Urinary bladder (tissue), 4 donors: ENCODE results near the gene KLHL6. TPM values are rescaled to one million over a fixed set of nuclear protein-coding genes. Genes with fewer than 3 reads are reported as not detected.
"Not testable (repeated sequence)": the region's sequence is repeated elsewhere in the genome, so short reads cannot be mapped to it uniquely, and the experiment has no call there.

ENCODE experiments used
- DNase-seq: peaks from one replicate; pipeline ENCODE4 v3.0.0-alpha.2; 2015; ENCODE audit errors: extremely low spot score
- H3K27ac ChIP-seq: one replicate; pipeline ENCODE4 v1.5.1; 2013; ENCODE audit warnings: low read depth, mild to moderate bottlenecking, moderate library complexity
- H3K36me3 ChIP-seq: one replicate; pipeline ENCODE4 v1.6.1; 2013; ENCODE audit warnings: mild to moderate bottlenecking, moderate library complexity; ENCODE audit not compliant: insufficient read depth
- H3K4me1 ChIP-seq: one replicate; pipeline ENCODE4 v1.6.1; 2013; ENCODE audit warnings: mild to moderate bottlenecking, moderate library complexity; ENCODE audit not compliant: insufficient read depth
- H3K4me3 ChIP-seq: one replicate; pipeline ENCODE4 v1.5.1; 2013; ENCODE audit warnings: low read depth, low read length
- WGBS: extraction: QIAGEN DNeasy Blood & Tissue Kit; methylation state at CpG from one replicate; pipeline ENCODE4 v1.1.7; 2013; 5-methylcytosine and 5-hydroxymethylcytosine counted together
- polyA plus RNA-seq: library from polyadenylated mRNA; stranded (reverse); fragments of 200-250 nt; gene quantifications from one replicate; pipeline ENCODE4 v1.2.3, GENCODE V29; 2013
- total RNA-seq: library from RNA; depleted of rRNA; stranded (reverse); fragments of >200 nt; gene quantifications from one replicate; pipeline ENCODE4 v1.2.3, GENCODE V29; 2014
- donor health status: healthy with polysubstance abuse.
- donor health status: healthy.

The KLHL6 gene
- total and polyA plus RNA-seq, 2 donors = 0.76 to 1.7 TPM

DNA sequence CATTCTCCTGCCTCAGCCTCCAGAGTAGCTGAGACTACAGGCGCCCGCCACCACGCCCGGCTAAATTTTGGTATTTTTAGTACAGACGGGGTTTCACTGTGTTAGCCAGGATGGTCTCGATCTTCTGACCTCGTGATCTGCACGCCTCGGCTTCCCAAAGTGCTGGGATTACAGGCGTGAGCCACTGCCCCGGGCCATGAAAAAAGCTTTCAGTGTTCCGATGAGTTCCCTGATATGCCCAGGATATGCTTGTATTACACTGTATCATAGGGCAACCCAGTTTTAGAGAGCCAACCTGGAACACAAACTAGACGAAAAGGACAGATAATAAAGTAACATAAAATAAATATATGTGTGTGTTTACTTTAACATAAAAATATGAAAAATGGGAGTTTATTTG, 89.8 kb downstream of the KLHL6 start:
- not testable (repeated sequence) for H3K4me1 ChIP-seq, H3K27ac ChIP-seq, DNase-seq, H3K4me3 ChIP-seq, H3K36me3 ChIP-seq
- WGBS = 82% methylated on average over 13 of the region's 13 CpGs

GRCh38 chr3:183464480-183464879, 91.0 kb downstream of the KLHL6 start:
- no peak for DNase-seq
- Histone ChIP-seq H3K4me3 (no peak overlapping the region), H3K4me1 (no peaks in the 10 kb centered on the region), H3K27ac (no peak overlapping the region), H3K36me3 (no peaks in the 10 kb centered on the region)
- WGBS = 64% methylated on average over 2 of the region's 2 CpGs

DNA sequence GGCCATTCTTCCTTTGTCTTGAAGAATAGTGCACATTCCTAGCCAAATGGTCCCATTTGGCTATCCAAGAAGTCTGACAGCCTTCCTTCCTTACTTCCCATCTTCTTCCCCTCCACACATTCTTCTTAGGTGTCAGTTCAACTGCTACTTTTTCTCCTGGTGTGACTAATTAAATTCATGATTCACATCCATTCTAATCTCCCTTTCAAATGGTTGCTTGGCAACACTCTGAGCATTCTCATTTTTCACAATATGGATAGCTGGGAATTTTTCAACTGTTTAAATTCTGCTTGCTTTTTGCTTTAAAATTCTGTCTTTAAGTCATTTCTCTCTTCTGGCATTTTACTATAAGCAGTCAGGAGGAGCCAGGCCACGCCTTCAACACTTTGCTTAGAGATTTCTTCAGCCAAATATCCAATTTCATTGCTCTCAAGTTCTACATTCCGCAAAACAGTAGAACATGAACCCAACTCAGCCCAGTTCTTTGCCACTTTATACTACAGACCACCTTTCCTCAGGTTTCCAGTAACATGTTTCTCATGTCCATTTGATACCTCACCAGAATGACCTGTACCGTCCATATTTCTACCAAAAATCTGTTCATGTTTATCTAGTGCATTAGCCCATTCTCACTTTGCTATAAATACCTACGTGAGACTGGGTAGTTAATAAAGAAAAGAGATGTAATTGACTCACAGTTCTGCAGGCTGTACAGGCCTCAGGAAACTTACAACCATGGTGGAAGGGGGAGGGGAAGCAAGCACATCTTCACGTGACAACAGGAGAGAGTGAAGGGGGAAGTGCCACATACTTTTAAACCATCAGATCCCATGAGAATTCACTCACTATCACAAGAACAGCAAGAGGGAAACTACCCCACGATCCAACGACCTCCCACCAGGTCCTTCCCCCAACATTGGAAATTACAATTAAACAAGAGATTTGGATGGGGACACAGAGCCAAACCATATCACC, 95.1 kb downstream of the KLHL6 start:
- DNase-seq = no peak
- no peak overlapping the region for H3K4me3 ChIP-seq
- H3K4me1 ChIP-seq = no peaks in the 10 kb centered on the region
- H3K36me3 ChIP-seq = no peaks in the 10 kb centered on the region
- WGBS = 83% methylated on average over 7 of the region's 7 CpGs
- no peak overlapping the region for H3K27ac ChIP-seq

DNA sequence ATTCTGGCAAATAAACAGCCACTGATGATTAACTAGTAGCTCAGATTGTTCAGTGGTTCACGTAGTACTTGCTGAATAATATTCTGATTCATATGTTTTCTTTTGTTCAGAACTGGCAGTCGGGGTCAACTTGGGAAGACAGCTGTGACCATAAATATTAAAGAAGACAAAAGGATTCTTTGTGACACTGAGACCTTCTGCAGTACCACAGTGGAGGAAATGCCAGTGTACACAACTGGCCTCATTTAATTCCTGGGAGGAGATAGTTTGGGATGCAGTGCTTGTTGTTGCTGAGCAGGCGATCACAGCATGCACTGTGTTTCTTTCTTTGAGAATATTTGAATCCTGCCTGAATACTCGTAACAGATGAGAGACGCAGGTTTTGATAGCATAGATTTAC, 100.4 kb downstream of the KLHL6 start:
- WGBS = 86% methylated on average over 5 of the region's 5 CpGs
- Histone ChIP-seq H3K4me1 (no peaks in the 10 kb centered on the region), H3K4me3 (no peak overlapping the region), H3K27ac (no peak overlapping the region), H3K36me3 (no peaks in the 10 kb centered on the region)
- no peak for DNase-seq

DNA sequence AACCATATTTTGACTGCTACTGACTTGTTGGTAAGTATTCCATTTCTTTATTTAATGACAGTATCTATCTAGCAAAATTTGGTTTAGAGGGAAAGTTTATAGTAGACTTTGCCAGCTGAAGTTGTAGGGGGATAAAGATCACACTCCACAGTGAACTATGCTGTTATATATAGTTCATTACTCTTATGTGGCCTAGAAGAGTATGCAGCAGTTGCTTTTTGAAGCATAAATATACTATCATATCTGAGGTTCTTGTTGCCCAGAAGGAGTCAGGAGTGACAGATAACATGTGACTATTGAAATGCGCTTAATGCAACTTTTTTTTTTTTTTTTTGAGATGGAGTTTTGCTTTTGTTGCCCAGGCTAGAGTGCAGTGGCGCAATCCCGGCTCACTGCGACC, 101.4 kb downstream of the KLHL6 start:
- H3K36me3 ChIP-seq = no peaks in the 10 kb centered on the region
- no peak overlapping the region for H3K4me3 ChIP-seq
- DNase-seq = no peak
- H3K4me1 ChIP-seq = no peaks in the 10 kb centered on the region
- WGBS = 96% methylated on average over 4 of the region's 4 CpGs
- no peak overlapping the region for H3K27ac ChIP-seq

DNA sequence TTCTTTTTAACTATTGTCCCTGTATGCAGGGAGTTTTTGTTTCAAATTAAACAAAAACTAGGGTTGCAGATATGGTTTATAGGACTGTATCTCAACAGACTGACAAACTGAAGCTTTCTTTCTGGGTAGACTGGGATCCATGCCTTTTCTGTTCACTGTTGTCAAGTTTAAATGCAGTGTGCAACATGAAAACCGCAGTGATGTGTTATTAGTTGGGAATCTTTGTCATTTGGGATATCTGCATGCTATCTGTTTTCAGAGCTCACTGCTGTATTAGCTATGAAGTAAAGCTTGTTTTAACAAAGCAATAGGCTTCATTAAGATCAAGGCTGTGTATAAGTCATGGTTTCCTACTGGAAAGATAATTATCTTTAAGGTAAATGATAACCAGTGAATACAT, 105.7 kb downstream of the KLHL6 start:
- Histone ChIP-seq H3K4me3 (no peak overlapping the region), H3K36me3 (no peaks in the 10 kb centered on the region), H3K27ac (no peak overlapping the region), H3K4me1 (no peaks in the 10 kb centered on the region)
- no peak for DNase-seq
- WGBS = 72% methylated on average over 1 of the region's 1 CpG

GRCh38 chr3:183449391-183449790, 106.1 kb downstream of the KLHL6 start:
- Histone ChIP-seq H3K4me1 (no peaks in the 10 kb centered on the region), H3K36me3 (no peaks in the 10 kb centered on the region), H3K27ac (no peak overlapping the region), H3K4me3 (no peak overlapping the region)
- DNase-seq = no peak
- WGBS = 31% methylated on average over 4 of the region's 4 CpGs

GRCh38 chr3:183448369-183449128, 107.0 kb downstream of the KLHL6 start:
- DNase-seq = no peak
- 55% methylated on average over 3 of the region's 3 CpGs for WGBS
- peak overlapping the region; percentile 69 for H3K4me3 ChIP-seq
- H3K27ac ChIP-seq = no peak overlapping the region
- no peaks in the 10 kb centered on the region for H3K4me1 ChIP-seq
- no peaks in the 10 kb centered on the region for H3K36me3 ChIP-seq

- WGBS = under 1% methylated on average over 54 of the region's 54 CpGs
- H3K27ac ChIP-seq = peak overlapping the region; percentile 53
- peak; percentile 83 for DNase-seq
- H3K4me3 ChIP-seq = peak overlapping the region; percentile 69
- no peaks in the 10 kb centered on the region for H3K36me3 ChIP-seq
- H3K4me1 ChIP-seq = no peaks in the 10 kb centered on the region
Measured at GRCh38 chr3:183447206-183448001, 108.1 kb downstream of the KLHL6 start.

DNA sequence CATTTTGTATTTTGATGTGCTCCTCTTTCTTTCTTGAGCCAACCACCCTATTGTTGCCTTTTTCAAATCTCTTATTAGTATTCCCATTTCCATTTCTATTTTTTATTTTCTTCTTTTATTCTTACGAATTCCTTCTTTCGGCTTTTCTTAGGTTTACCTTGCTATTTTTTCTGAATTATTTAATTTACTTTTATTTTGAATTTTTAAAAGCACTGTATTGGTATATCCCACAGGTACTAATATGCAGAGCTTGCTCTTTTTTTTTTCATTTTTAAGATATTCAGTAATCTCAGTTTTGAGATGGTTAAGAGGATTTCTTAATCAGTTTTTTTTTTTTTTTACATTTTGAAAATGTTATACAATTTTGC, 108.7 kb downstream of the KLHL6 start:
- 98% methylated on average over 2 of the region's 2 CpGs for WGBS
- Histone ChIP-seq H3K4me1 (no peaks in the 10 kb centered on the region), H3K36me3 (no peaks in the 10 kb centered on the region), H3K4me3 (peak overlapping the region; percentile 69), H3K27ac (no peak overlapping the region)
- DNase-seq = no peak

GRCh38 chr3:183444748-183445147, 110.8 kb downstream of the KLHL6 start:
- no peak for DNase-seq
- H3K4me1 ChIP-seq = no peaks in the 10 kb centered on the region
- no peaks in the 10 kb centered on the region for H3K36me3 ChIP-seq
- 87% methylated on average over 1 of the region's 1 CpG for WGBS
- H3K27ac ChIP-seq = no peak overlapping the region
- H3K4me3 ChIP-seq = no peak overlapping the region

DNA sequence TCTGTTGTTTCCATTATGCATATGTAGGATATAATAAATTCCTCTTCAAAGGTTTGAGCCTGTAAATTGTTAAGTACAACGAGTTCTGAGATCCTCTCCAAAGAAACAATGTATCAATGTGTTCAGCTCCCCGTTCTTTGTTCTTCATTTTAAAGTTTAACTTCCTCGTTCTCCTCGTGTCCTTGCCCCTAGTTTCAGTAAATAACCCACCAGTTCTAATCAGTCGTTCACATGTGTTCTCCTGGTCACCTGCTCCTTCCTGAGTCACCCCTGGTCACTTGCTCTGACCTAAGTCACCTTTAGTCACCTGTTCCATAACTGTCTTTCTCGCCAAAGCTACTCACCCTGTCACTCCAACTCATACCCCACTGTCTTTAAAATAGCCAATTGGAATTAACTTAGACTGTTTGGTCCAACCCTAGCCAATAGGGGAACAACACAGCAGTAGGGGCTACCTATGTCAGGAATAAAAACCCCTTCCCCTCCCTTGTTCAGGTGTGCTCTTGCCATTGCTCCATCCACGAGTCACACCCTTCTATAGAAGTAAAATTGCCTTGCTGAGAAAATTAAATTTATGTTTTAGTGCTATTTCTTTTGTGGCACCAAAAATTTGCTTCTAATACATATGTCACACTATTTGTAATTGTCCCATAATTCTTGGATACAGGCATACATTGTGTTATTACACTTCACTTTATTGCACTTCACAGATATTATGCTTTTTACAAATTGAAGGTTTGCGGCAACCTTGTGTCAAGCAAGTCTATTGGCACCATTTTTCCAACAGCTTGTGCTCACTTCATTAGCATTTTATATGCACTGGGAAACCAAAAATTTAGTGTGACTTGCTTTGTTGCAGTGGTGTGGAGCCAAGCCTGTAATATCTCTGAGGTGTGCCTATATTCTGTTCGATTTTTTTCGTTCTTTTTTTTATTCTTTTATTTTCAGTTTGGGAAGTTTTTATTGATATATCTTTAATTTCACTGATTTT, 111.8 kb downstream of the KLHL6 start:
- H3K27ac ChIP-seq = no peak overlapping the region
- 90% methylated on average over 10 of the region's 10 CpGs for WGBS
- no peak for DNase-seq
- no peaks in the 10 kb centered on the region for H3K36me3 ChIP-seq
- no peaks in the 10 kb centered on the region for H3K4me1 ChIP-seq
- no peak overlapping the region for H3K4me3 ChIP-seq
